ENCODE data around the gene LRIG2. TPM values are rescaled to one million over a fixed set of nuclear protein-coding genes. Genes with fewer than 3 reads are reported as not detected.
"Not testable (repeated sequence)": the region's sequence is repeated elsewhere in the genome, so short reads cannot be mapped to it uniquely, and the experiment has no call there.

The LRIG2 gene
- total RNA-seq, 1 experiment from 2014 or later: 22.5 TPM

GRCh38 chr1:113147073-113147625, 74.2 kb downstream of the LRIG2 start (continued):
- no peak for TF ChIP-seq STAT6 (CRISPR knock-in tag; conservative IDR thresholded peaks at IDR 0.05; ENCODE audit: low read depth)

- ATAC-seq: no peak; the same call in none of the 2 replicates
- no peak for DNase-seq (ENCODE audit: low spot score)
- no peaks in the 10 kb centered on the region for H3K36me3 Mint-ChIP-seq
- TF ChIP-seq ZNF121 (CRISPR knock-in tag; IDR thresholded peaks at IDR 0.05) (no peak), E2F5 (CRISPR knock-in tag; IDR thresholded peaks at IDR 0.05) (no peak), GTF2I (CRISPR knock-in tag; conservative IDR thresholded peaks at IDR 0.05) (no peak), KAT7 (CRISPR knock-in tag; IDR thresholded peaks at IDR 0.05; ENCODE audit: borderline replicate concordance) (no peak), ERG (CRISPR knock-in tag; IDR thresholded peaks at IDR 0.05) (no peak), ZNF219 (CRISPR knock-in tag; IDR thresholded peaks at IDR 0.05; ENCODE audit: borderline replicate concordance) (no peak), CTCF (IDR thresholded peaks at IDR 0.05) (no peak), SP1 (CRISPR knock-in tag; conservative IDR thresholded peaks at IDR 0.05) (no peak), USF2 (CRISPR knock-in tag; IDR thresholded peaks at IDR 0.05) (no peak), CDX4 (CRISPR knock-in tag; IDR thresholded peaks at IDR 0.05; ENCODE audit: borderline replicate concordance) (no peak), NFATC4 (CRISPR knock-in tag; IDR thresholded peaks at IDR 0.05) (no peak), MAX (CRISPR knock-in tag; IDR thresholded peaks at IDR 0.05) (no peak), MLX (CRISPR knock-in tag; IDR thresholded peaks at IDR 0.05) (no peak), HMGA2 (CRISPR knock-in tag; IDR thresholded peaks at IDR 0.05) (no peak), IRF1 (CRISPR knock-in tag; IDR thresholded peaks at IDR 0.05) (no peak), IRF2 (CRISPR knock-in tag; IDR thresholded peaks at IDR 0.05; ENCODE audit: borderline replicate concordance, low read depth) (no peak), CREB1 (CRISPR knock-in tag; IDR thresholded peaks at IDR 0.05) (no peak), ZNF263 (CRISPR knock-in tag; IDR thresholded peaks at IDR 0.05; ENCODE audit: low read depth) (no peak)
- H3K27me3 Mint-ChIP-seq (ENCODE audit: low read depth): no peaks in the 10 kb centered on the region
- peaks cover 31% of the 10 kb centered on the region for H3K4me1 Mint-ChIP-seq
- H3K4me3 Mint-ChIP-seq: no peak overlapping the region
- H3K9me3 Mint-ChIP-seq: peaks cover 10% of the 10 kb centered on the region
- ChIA-PET CTCF (no interaction called here), POLR2A (no interaction called here)
- H3K27ac Mint-ChIP-seq: no peak overlapping the region
These were observed 74.8 kb downstream of the LRIG2 start for GRCh38 chr1:113147826-113148225.

GRCh38 chr1:113150494-113150893, 77.5 kb downstream of the LRIG2 start:
- Mint-ChIP-seq H3K4me1 (peaks cover 26% of the 10 kb centered on the region), H3K9me3 (peaks cover 17% of the 10 kb centered on the region)
- H3K27ac Mint-ChIP-seq; POLR2A ChIA-PET; DNase-seq (ENCODE audit: low spot score); CTCF ChIA-PET; ATAC-seq; H3K27me3 Mint-ChIP-seq (ENCODE audit: low read depth); H3K4me3 Mint-ChIP-seq; H3K36me3 Mint-ChIP-seq: not testable (repeated sequence)

All from WTC11 (cell line).